HepG2 (cell line): ENCODE results near the gene C11orf65. TPM values are rescaled to one million over a fixed set of nuclear protein-coding genes. Genes with fewer than 3 reads are reported as not detected.

Experiments
- ATF3 ChIP-seq: sonication (generic); formaldehyde crosslinking; IDR thresholded peaks from 2 replicates; pipeline ENCODE4 v1.4.0; 2020; ENCODE audit warnings: missing genetic modification reagents
- CBX5 ChIP-seq: sonication (generic); formaldehyde crosslinking; IDR thresholded peaks from 2 replicates; pipeline ENCODE4 v1.4.0; 2020; ENCODE audit warnings: missing genetic modification reagents, borderline replicate concordance
- CSRNP1 ChIP-seq: sonication (generic); formaldehyde crosslinking; IDR thresholded peaks from 2 replicates; pipeline ENCODE4 v1.8.1; 2023; ENCODE audit warnings: mild to moderate bottlenecking, missing genetic modification reagents
- DRAP1 ChIP-seq: IDR thresholded peaks from 2 replicates; pipeline ENCODE4 v1.6.1; 2016; ENCODE audit warnings: missing genetic modification reagents, missing compliant biosample characterization
- ELF3 ChIP-seq: IDR thresholded peaks from 2 replicates; pipeline ENCODE4 v1.6.1; 2016; ENCODE audit warnings: missing genetic modification reagents, missing compliant biosample characterization
- ERF ChIP-seq: IDR thresholded peaks from 2 replicates; pipeline ENCODE4 v1.6.1; 2018; ENCODE audit warnings: missing biosample characterization, missing genetic modification reagents
- IRF9 ChIP-seq: sonication (generic); formaldehyde crosslinking; IDR thresholded peaks from 2 replicates; pipeline ENCODE4 v1.8.0; 2022; ENCODE audit warnings: missing genetic modification reagents, mild to moderate bottlenecking, borderline replicate concordance
- MED13 ChIP-seq: sonication (generic); formaldehyde crosslinking; IDR thresholded peaks from 2 replicates; pipeline ENCODE4 v1.5.0; 2020; ENCODE audit warnings: missing genetic modification reagents
- NR2C2 ChIP-seq: sonication (generic); formaldehyde crosslinking; IDR thresholded peaks from 2 replicates; pipeline ENCODE4 v1.4.0; 2020; ENCODE audit warnings: missing genetic modification reagents, mild to moderate bottlenecking, moderate library complexity, borderline replicate concordance
- SALL1 ChIP-seq: sonication (generic); formaldehyde crosslinking; IDR thresholded peaks from 2 replicates; pipeline ENCODE4 v1.8.0; 2022; ENCODE audit warnings: mild to moderate bottlenecking, missing genetic modification reagents
- SIN3A ChIP-seq: IDR thresholded peaks from 2 replicates; pipeline ENCODE4 v1.6.1; 2011; ENCODE audit warnings: low read depth, mild to moderate bottlenecking, control low read depth, low read length, borderline replicate concordance
- SIX4 ChIP-seq: sonication (generic); formaldehyde crosslinking; IDR thresholded peaks from 2 replicates; pipeline ENCODE4 v1.4.0; 2020; ENCODE audit warnings: missing genetic modification reagents
- SOX5 ChIP-seq: IDR thresholded peaks from 2 replicates; pipeline ENCODE4 v1.6.1; 2016; ENCODE audit warnings: borderline replicate concordance
- TFAP4 ChIP-seq: sonication (generic); IDR thresholded peaks from 2 replicates; pipeline ENCODE4 v1.6.1; 2016; ENCODE audit warnings: low read depth, borderline replicate concordance
- TFDP1 ChIP-seq: IDR thresholded peaks from 2 replicates; pipeline ENCODE4 v1.6.1; 2016; ENCODE audit warnings: missing compliant biosample characterization, missing genetic modification reagents, borderline replicate concordance
- THAP11 ChIP-seq: IDR thresholded peaks from 2 replicates; pipeline ENCODE4 v1.6.1; 2016; ENCODE audit warnings: missing biosample characterization, missing genetic modification reagents
- ZFYVE20 ChIP-seq: sonication (generic); formaldehyde crosslinking; IDR thresholded peaks from 2 replicates; pipeline ENCODE4 v1.8.0; 2023; ENCODE audit warnings: low read depth, mild to moderate bottlenecking, moderate library complexity, missing genetic modification reagents, borderline replicate concordance
- ZNF264 ChIP-seq: sonication (generic); formaldehyde crosslinking; IDR thresholded peaks from 2 replicates; pipeline ENCODE4 v1.4.0; 2020; ENCODE audit warnings: missing genetic modification reagents
- ZNF292 ChIP-seq: sonication (generic); formaldehyde crosslinking; IDR thresholded peaks from 2 replicates; pipeline ENCODE4 v1.8.1; 2022; ENCODE audit warnings: mild to moderate bottlenecking, low read depth, missing genetic modification reagents, borderline replicate concordance
- ZNF30 ChIP-seq: sonication (generic); formaldehyde crosslinking; IDR thresholded peaks from 2 replicates; pipeline ENCODE4 v1.5.0; 2020; ENCODE audit warnings: mild to moderate bottlenecking, missing genetic modification reagents
- ZNF546 ChIP-seq: sonication (generic); formaldehyde crosslinking; conservative IDR thresholded peaks from 2 replicates; pipeline ENCODE4 v1.8.1; 2023; ENCODE audit warnings: mild to moderate bottlenecking, missing genetic modification reagents
- ZNF580 ChIP-seq: IDR thresholded peaks from 2 replicates; pipeline ENCODE4 v1.6.1; 2016; ENCODE audit warnings: low read depth, borderline replicate concordance
- ZNF672 ChIP-seq: sonication (generic); formaldehyde crosslinking; IDR thresholded peaks from 2 replicates; pipeline ENCODE4 v1.8.1; 2022; ENCODE audit warnings: missing genetic modification reagents
- polyA plus RNA-seq, 8 experiments: library from polyadenylated mRNA; depleted of rRNA in 3 of 8; stranded (reverse) in 7 of 8; unstranded in 1 of 8; fragments of >200 nt; fragmentation: Illumina TruSeq in 4 of 8; extraction: Trizol in 4 of 8; gene quantifications; 2 replicates each; pipeline versions ENCODE4 v1.2.1 to v1.2.3, GENCODE V29; 2011 to 2016; ENCODE audit warnings: low read depth in 4 of 8, missing spikeins in 1 of 8, mixed read lengths in 1 of 8; ENCODE audit not compliant: insufficient read depth in 1 of 8
- total RNA-seq, 5 experiments: library from RNA; depleted of rRNA; stranded (reverse); fragments of >200 nt; fragmentation: Illumina TruSeq; extraction: Trizol; gene quantifications; 2 replicates each; pipeline ENCODE4 v1.2.3, GENCODE V29; 2016; ENCODE audit warnings: low read depth in 1 of 5

The C11orf65 gene
- total and polyA plus RNA-seq, 2 of the 13 experiments (the other 11 are each of a cell fraction or from before 2014, with no cell fraction given): 0.38 to 0.42 TPM

GRCh38 chr11:108497317-108498045 lies 30.2 kb upstream of the C11orf65 start (continued):
- TF ChIP-seq ERF (peak; percentile 31; the same call in 1 of the 2 replicates), SOX5 (peak; percentile 47; the same call in 1 of the 2 replicates), DRAP1 (CRISPR knock-in tag) (peak; percentile 65; the same call in 1 of the 2 replicates), CBX5 (peak; percentile 28; the same call in 1 of the 2 replicates), SALL1 (peak; percentile 66), SIX4 (peak; percentile 94), CSRNP1 (peak; percentile 48; the same call in 1 of the 2 replicates), ZNF580 (0 out of 2 replicates have a peak, but pooled peaks have one; percentile 66), ZNF30 (CRISPR knock-in tag) (0 out of 2 replicates have a peak, but pooled peaks have one; percentile 44), ATF3 (peak; percentile 97), ZNF546 (CRISPR knock-in tag) (no peak), NR2C2 (CRISPR knock-in tag) (0 out of 2 replicates have a peak, but pooled peaks have one; percentile 9), ELF3 (CRISPR knock-in tag) (0 out of 2 replicates have a peak, but pooled peaks have one; percentile 39), TFAP4 (0 out of 2 replicates have a peak, but pooled peaks have one; percentile 14), ZNF672 (CRISPR knock-in tag) (0 out of 2 replicates have a peak, but pooled peaks have one; percentile 63), MED13 (CRISPR knock-in tag) (peak; percentile 25; the same call in 1 of the 2 replicates), SIN3A (no peak; the same call in 1 of the 2 replicates), ZNF292 (CRISPR knock-in tag) (peak; percentile 79; the same call in 1 of the 2 replicates), IRF9 (CRISPR knock-in tag) (no peak), ZNF264 (CRISPR knock-in tag) (peak; percentile 66; the same call in 1 of the 2 replicates), ZFYVE20 (0 out of 2 replicates have a peak, but pooled peaks have one; percentile 55), TFDP1 (CRISPR knock-in tag) (peak; percentile 53; the same call in 1 of the 2 replicates), THAP11 (CRISPR knock-in tag) (peak; percentile 24; the same call in 1 of the 2 replicates)
